ENCODE measurements around the gene TM7SF2.

DNA sequence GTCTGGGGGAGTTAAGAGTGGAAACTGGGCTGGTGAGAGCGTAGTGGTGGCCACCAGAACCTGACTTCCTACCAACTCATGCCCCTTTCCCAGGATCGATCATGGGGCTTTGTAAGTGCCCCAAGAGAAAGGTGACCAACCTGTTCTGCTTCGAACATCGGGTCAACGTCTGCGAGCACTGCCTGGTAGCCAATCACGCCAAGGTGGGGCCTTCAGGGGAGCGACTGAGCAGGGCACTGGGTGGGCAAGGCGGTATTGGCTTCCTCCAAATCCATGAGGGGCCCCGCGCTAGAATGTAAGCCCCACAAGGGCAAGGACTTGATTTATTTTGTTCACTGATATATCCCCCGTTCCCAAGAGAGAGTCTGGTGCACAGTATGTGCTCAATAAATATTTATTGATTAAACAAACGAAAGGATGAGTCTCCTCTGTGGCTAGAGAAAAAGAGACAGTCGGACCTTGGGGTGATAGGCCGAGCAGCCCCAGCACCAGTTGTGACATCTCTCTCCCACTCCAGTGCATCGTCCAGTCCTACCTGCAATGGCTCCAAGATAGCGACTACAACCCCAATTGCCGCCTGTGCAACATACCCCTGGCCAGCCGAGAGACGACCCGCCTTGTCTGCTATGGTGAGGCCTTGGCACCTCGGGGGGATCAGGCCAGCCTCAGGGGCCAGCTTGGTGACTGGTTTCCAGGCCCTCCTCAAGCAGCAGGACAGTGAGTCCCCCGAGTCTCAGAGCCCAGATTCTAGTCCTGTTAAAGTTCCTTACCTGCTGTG, 26.9 kb upstream of the TM7SF2 start:
- TF ChIP-seq, protein P1, sequence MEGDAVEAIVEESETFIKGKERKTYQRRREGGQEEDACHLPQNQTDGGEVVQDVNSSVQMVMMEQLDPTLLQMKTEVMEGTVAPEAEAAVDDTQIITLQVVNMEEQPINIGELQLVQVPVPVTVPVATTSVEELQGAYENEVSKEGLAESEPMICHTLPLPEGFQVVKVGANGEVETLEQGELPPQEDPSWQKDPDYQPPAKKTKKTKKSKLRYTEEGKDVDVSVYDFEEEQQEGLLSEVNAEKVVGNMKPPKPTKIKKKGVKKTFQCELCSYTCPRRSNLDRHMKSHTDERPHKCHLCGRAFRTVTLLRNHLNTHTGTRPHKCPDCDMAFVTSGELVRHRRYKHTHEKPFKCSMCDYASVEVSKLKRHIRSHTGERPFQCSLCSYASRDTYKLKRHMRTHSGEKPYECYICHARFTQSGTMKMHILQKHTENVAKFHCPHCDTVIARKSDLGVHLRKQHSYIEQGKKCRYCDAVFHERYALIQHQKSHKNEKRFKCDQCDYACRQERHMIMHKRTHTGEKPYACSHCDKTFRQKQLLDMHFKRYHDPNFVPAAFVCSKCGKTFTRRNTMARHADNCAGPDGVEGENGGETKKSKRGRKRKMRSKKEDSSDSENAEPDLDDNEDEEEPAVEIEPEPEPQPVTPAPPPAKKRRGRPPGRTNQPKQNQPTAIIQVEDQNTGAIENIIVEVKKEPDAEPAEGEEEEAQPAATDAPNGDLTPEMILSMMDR (IDR thresholded peaks at IDR 0.05; ENCODE audit: low read length) = no peak
- no peak for TF ChIP-seq EZH2 (IDR thresholded peaks at IDR 0.05; ENCODE audit: borderline replicate concordance, low read length)

Data from OCI-LY1 (cell line).